Measurements from ENCODE around the gene RETREG2.
A peak's percentile ranks its signal among the peaks of the same experiment; 100 is the strongest.

The RETREG2 gene

GRCh38 chr2:219225350-219225749, 47.3 kb downstream of the RETREG2 start:
- TF ChIP-seq ZNF274 (IDR thresholded peaks at IDR 0.05; ENCODE audit: low read depth, low read length) (no peak), SUZ12 (IDR thresholded peaks at IDR 0.05; ENCODE audit: extremely low read depth, insufficient read depth, insufficient read length) (no peak), YY1 (IDR thresholded peaks at IDR 0.05; ENCODE audit: insufficient read depth, insufficient read length) (no peak)
- H3K4me3 ChIP-seq (ENCODE audit: insufficient read length, low read depth): no peak overlapping the region
- peaks cover 7% of the 10 kb centered on the region for H3K4me1 ChIP-seq (ENCODE audit: insufficient read depth, insufficient read length)
- H3K36me3 ChIP-seq (ENCODE audit: insufficient read depth, insufficient read length, low read length): peaks cover 70% of the 10 kb centered on the region
- DNase-seq (ENCODE audit: low read depth, low spot score): no peak
- H3K27me3 ChIP-seq (ENCODE audit: insufficient read depth, insufficient read length): no peaks in the 10 kb centered on the region
- H3K9ac ChIP-seq (ENCODE audit: insufficient read length, low read depth): no peak overlapping the region
- no peaks in the 10 kb centered on the region for H3K9me3 ChIP-seq (ENCODE audit: insufficient read depth, low read length)

GRCh38 chr2:219228041-219228910, 50.2 kb downstream of the RETREG2 start:
- TF ChIP-seq ZNF274 (IDR thresholded peaks at IDR 0.05; ENCODE audit: low read depth, low read length): no peak
- TF ChIP-seq YY1 (IDR thresholded peaks at IDR 0.05; ENCODE audit: insufficient read depth, insufficient read length): no peak
- no peak for TF ChIP-seq SUZ12 (IDR thresholded peaks at IDR 0.05; ENCODE audit: extremely low read depth, insufficient read depth, insufficient read length)
- peak overlapping the region; percentile 97 for H3K9ac ChIP-seq (ENCODE audit: insufficient read length, low read depth)
- H3K9me3 ChIP-seq (ENCODE audit: insufficient read depth, low read length): no peaks in the 10 kb centered on the region
- DNase-seq (ENCODE audit: low read depth, low spot score): no peak
- H3K4me1 ChIP-seq (ENCODE audit: insufficient read depth, insufficient read length): peaks cover 7% of the 10 kb centered on the region
- H3K36me3 ChIP-seq (ENCODE audit: insufficient read depth, insufficient read length, low read length): peaks cover 62% of the 10 kb centered on the region
- no peaks in the 10 kb centered on the region for H3K27me3 ChIP-seq (ENCODE audit: insufficient read depth, insufficient read length)
- H3K4me3 ChIP-seq (ENCODE audit: insufficient read length, low read depth): peak overlapping the region; percentile 81

- no peak for DNase-seq (ENCODE audit: low read depth, low spot score)
- Histone ChIP-seq H3K4me1 (ENCODE audit: insufficient read depth, insufficient read length) (peaks cover 7% of the 10 kb centered on the region), H3K9ac (ENCODE audit: insufficient read length, low read depth) (peak overlapping the region; percentile 97), H3K36me3 (ENCODE audit: insufficient read depth, insufficient read length, low read length) (peaks cover 62% of the 10 kb centered on the region), H3K27me3 (ENCODE audit: insufficient read depth, insufficient read length) (no peaks in the 10 kb centered on the region), H3K9me3 (ENCODE audit: insufficient read depth, low read length) (no peaks in the 10 kb centered on the region), H3K4me3 (ENCODE audit: insufficient read length, low read depth) (peak overlapping the region; percentile 81)
- no peak for TF ChIP-seq ZNF274 (IDR thresholded peaks at IDR 0.05; ENCODE audit: low read depth, low read length)
- TF ChIP-seq SUZ12 (IDR thresholded peaks at IDR 0.05; ENCODE audit: extremely low read depth, insufficient read depth, insufficient read length): no peak
- TF ChIP-seq YY1 (IDR thresholded peaks at IDR 0.05; ENCODE audit: insufficient read depth, insufficient read length): no peak
Measured at GRCh38 chr2:219228911-219229304, 50.8 kb downstream of the RETREG2 start.

DNA sequence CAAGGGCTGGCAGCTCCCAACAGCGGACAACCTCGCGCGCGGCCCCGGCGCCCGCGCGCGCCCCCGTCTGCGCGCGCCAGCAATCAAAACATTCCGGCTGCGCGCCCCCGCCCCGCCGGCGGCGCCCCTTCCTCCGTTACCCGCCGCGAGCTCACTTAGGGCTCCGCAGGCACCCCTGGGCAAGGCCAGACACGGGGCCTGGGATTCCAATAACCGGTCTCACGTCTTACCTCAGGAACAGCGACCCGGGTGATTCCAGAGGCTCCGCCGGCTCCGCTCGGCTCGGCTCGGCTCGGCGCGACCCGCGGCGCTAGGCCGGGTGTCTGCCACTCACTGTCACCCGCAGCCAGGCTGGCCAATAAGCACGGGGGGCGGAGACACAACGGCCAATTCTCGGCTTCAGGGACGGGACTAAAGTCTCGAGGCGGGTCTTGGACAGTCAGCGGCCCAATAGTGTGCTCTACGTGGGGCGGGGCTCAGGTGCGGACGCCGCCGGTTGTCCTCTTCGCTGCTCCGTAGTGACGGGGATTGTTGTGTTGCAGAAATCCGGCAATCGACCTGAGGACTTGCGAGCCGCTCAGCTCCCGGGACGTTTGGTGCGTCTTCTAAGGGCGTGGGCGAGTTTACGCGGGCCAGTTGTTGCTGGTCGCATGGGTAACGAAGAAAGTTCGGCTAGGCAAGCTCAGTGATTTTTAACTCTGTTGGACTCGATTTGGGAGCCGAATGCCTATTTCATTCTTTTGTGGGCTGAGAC, 51.4 kb downstream of the RETREG2 start, which contains the start of the genes ANKZF1 and ATG9A:
ANKZF1 (plus strand) TSS at position 502 of the 754 bp plus-strand sequence. CDS start 452 bp downstream, outside the sequence.
ATG9A (minus strand) TSS at position 332 of the 754 bp plus-strand sequence. CDS start 1,612 bp downstream, outside the sequence.
- peak; percentile 99 for DNase-seq (ENCODE audit: low read depth, low spot score)
- Histone ChIP-seq H3K4me1 (ENCODE audit: insufficient read depth, insufficient read length) (peaks cover 7% of the 10 kb centered on the region), H3K4me3 (ENCODE audit: insufficient read length, low read depth) (peak within 1 kb of the TSS; percentile 81), H3K27me3 (ENCODE audit: insufficient read depth, insufficient read length) (no peaks in the 10 kb centered on the region), H3K9me3 (ENCODE audit: insufficient read depth, low read length) (no peaks in the 10 kb centered on the region), H3K9ac (ENCODE audit: insufficient read length, low read depth) (peak within 1 kb of the TSS; percentile 97), H3K36me3 (ENCODE audit: insufficient read depth, insufficient read length, low read length) (peaks cover 62% of the 10 kb centered on the region)
- TF ChIP-seq ZNF274 (IDR thresholded peaks at IDR 0.05; ENCODE audit: low read depth, low read length): no peak
- no peak for TF ChIP-seq YY1 (IDR thresholded peaks at IDR 0.05; ENCODE audit: insufficient read depth, insufficient read length)
- no peak for TF ChIP-seq SUZ12 (IDR thresholded peaks at IDR 0.05; ENCODE audit: extremely low read depth, insufficient read depth, insufficient read length)

- DNase-seq (ENCODE audit: low read depth, low spot score): no peak
- peak overlapping the region; percentile 97 for H3K9ac ChIP-seq (ENCODE audit: insufficient read length, low read depth)
- H3K4me1 ChIP-seq (ENCODE audit: insufficient read depth, insufficient read length): peaks cover 7% of the 10 kb centered on the region
- H3K27me3 ChIP-seq (ENCODE audit: insufficient read depth, insufficient read length): no peaks in the 10 kb centered on the region
- no peaks in the 10 kb centered on the region for H3K9me3 ChIP-seq (ENCODE audit: insufficient read depth, low read length)
- peaks cover 62% of the 10 kb centered on the region for H3K36me3 ChIP-seq (ENCODE audit: insufficient read depth, insufficient read length, low read length)
- peak overlapping the region; percentile 81 for H3K4me3 ChIP-seq (ENCODE audit: insufficient read length, low read depth)
- TF ChIP-seq ZNF274 (IDR thresholded peaks at IDR 0.05; ENCODE audit: low read depth, low read length): no peak
- TF ChIP-seq SUZ12 (IDR thresholded peaks at IDR 0.05; ENCODE audit: extremely low read depth, insufficient read depth, insufficient read length): no peak
- no peak for TF ChIP-seq YY1 (IDR thresholded peaks at IDR 0.05; ENCODE audit: insufficient read depth, insufficient read length)
Measured at GRCh38 chr2:219230059-219230540, 52.0 kb downstream of the RETREG2 start.

GRCh38 chr2:219234331-219234730, 56.3 kb downstream of the RETREG2 start:
- TF ChIP-seq YY1 (IDR thresholded peaks at IDR 0.05; ENCODE audit: insufficient read depth, insufficient read length) (no peak), SUZ12 (IDR thresholded peaks at IDR 0.05; ENCODE audit: extremely low read depth, insufficient read depth, insufficient read length) (no peak), ZNF274 (IDR thresholded peaks at IDR 0.05; ENCODE audit: low read depth, low read length) (no peak)
- Histone ChIP-seq H3K36me3 (ENCODE audit: insufficient read depth, insufficient read length, low read length) (peaks cover 77% of the 10 kb centered on the region), H3K9ac (ENCODE audit: insufficient read length, low read depth) (no peak overlapping the region), H3K9me3 (ENCODE audit: insufficient read depth, low read length) (no peaks in the 10 kb centered on the region), H3K4me1 (ENCODE audit: insufficient read depth, insufficient read length) (no peaks in the 10 kb centered on the region), H3K4me3 (ENCODE audit: insufficient read length, low read depth) (no peak overlapping the region), H3K27me3 (ENCODE audit: insufficient read depth, insufficient read length) (no peaks in the 10 kb centered on the region)
- no peak for DNase-seq (ENCODE audit: low read depth, low spot score)

Measured in NT2/D1 (cell line).